IMR-90 (cell line): ENCODE measurements around the gene VAT1. TPM values are rescaled to one million over a fixed set of nuclear protein-coding genes. Genes with fewer than 3 reads are reported as not detected.

Experiments
- ATAC-seq: fragments of 200-7000 bp; cut with Tn5 transposase; 2 replicates; pipeline ENCODE4 v1.9.1; 2020; ENCODE audit warnings: low read depth, mild to moderate bottlenecking, moderate library complexity
- BruUV-seq: library from RNA; stranded (reverse); fragments of 400-500 nt; replicated peaks from 2 replicates; lab custom pipeline; 2021; lab: Mats Ljungman, UMichigan
- CTCF ChIA-PET: fragments of 300-600 bp; formaldehyde crosslinking; extraction: SDS; loops from one replicate; lab custom pipeline; 2021; ENCODE audit warnings: antibody characterized with exemption; lab: Yijun Ruan, JAX
- POLR2A ChIA-PET: fragments of 300-600 bp; sonication (Branson Sonifier 250); formaldehyde crosslinking; loops from one replicate; lab custom pipeline; 2022; ENCODE audit warnings: antibody characterized with exemption; ENCODE audit not compliant: unreplicated experiment; lab: Charles Lee
- DNase-seq: peaks from one replicate; pipeline ENCODE4 v3.0.0; 2013
- H2AFZ ChIP-seq: replicated peaks from 2 replicates; pipeline ENCODE3; 2013; ENCODE audit warnings: low read length, mild to moderate bottlenecking; ENCODE audit not compliant: poor library complexity
- H2AK5ac ChIP-seq: 2 replicates; pipeline ENCODE4 v1.6.1; 2013; ENCODE audit warnings: low read depth, low read length, inconsistent platforms
- H2AK9ac ChIP-seq: replicated peaks from 2 replicates; pipeline ENCODE3; 2013; ENCODE audit warnings: mild to moderate bottlenecking, low read depth, low read length, moderate library complexity; ENCODE audit not compliant: poor library complexity
- H2BK120ac ChIP-seq: 2 replicates; pipeline ENCODE4 v1.6.1; 2013; ENCODE audit warnings: low read depth, low read length, inconsistent platforms
- H2BK15ac ChIP-seq: 3 replicates; pipeline ENCODE4 v1.6.1; 2013; ENCODE audit warnings: low read depth, low read length, inconsistent platforms
- H2BK20ac ChIP-seq: 2 replicates; pipeline ENCODE4 v1.6.1; 2013; ENCODE audit warnings: low read depth, mild to moderate bottlenecking, inconsistent platforms, low read length, moderate library complexity
- H2BK5ac ChIP-seq: 2 replicates; pipeline ENCODE4 v1.6.1; 2013; ENCODE audit warnings: mild to moderate bottlenecking, low read depth, low read length, inconsistent platforms; ENCODE audit not compliant: poor library complexity, severe bottlenecking
- H3K14ac ChIP-seq: replicated peaks from 2 replicates; pipeline ENCODE4 v1.6.1; 2013; ENCODE audit warnings: low read depth, low read length, inconsistent platforms
- H3K18ac ChIP-seq: 2 replicates; pipeline ENCODE4 v1.6.1; 2013; ENCODE audit warnings: low read depth, low read length, control low read depth
- H3K23ac ChIP-seq: 2 replicates; pipeline ENCODE4 v1.6.1; 2013; ENCODE audit warnings: low read depth, low read length, inconsistent platforms
- H3K27ac ChIP-seq: 2 replicates; pipeline ENCODE4 v1.5.1; 2013; ENCODE audit warnings: mild to moderate bottlenecking, control low read depth, low read length; ENCODE audit not compliant: insufficient read depth
- H3K27me3 ChIP-seq: 2 replicates; pipeline ENCODE4 v1.6.1; 2013; ENCODE audit warnings: low read length; ENCODE audit not compliant: control insufficient read depth, insufficient read depth
- H3K36me3 ChIP-seq: 2 replicates; pipeline ENCODE4 v1.6.1; 2013; ENCODE audit warnings: low read length, mixed read lengths; ENCODE audit not compliant: control insufficient read depth, insufficient read depth
- H3K4ac ChIP-seq: 2 replicates; pipeline ENCODE4 v1.6.1; 2013; ENCODE audit warnings: low read depth, low read length, inconsistent platforms
- H3K4me1 ChIP-seq: 2 replicates; pipeline ENCODE4 v1.6.1; 2013; ENCODE audit warnings: low read length, mixed read lengths; ENCODE audit not compliant: control insufficient read depth, insufficient read depth
- H3K4me2 ChIP-seq: 2 replicates; pipeline ENCODE4 v1.6.1; 2013; ENCODE audit warnings: low read depth, mild to moderate bottlenecking, control low read depth, low read length, moderate library complexity
- H3K4me3 ChIP-seq: 2 replicates; pipeline ENCODE4 v1.5.1; 2013; ENCODE audit warnings: low read depth, mild to moderate bottlenecking, control low read depth, low read length, moderate library complexity; ENCODE audit not compliant: insufficient read depth
- H3K56ac ChIP-seq: 2 replicates; pipeline ENCODE4 v1.6.1; 2013; ENCODE audit warnings: low read length, inconsistent platforms; ENCODE audit not compliant: insufficient read depth; ENCODE audit errors: extremely low read depth
- H3K79me1 ChIP-seq, 2 experiments: 2 replicates each; pipeline ENCODE4 v1.6.1; 2013; ENCODE audit warnings: low read length in 2 of 2, inconsistent platforms in 1 of 2, low read depth in 1 of 2
- H3K9ac ChIP-seq: 2 replicates; pipeline ENCODE4 v1.6.1; 2013; ENCODE audit warnings: low read depth, low read length, control low read depth
- H3K9me1 ChIP-seq: 2 replicates; pipeline ENCODE4 v1.6.1; 2013; ENCODE audit warnings: low read length, inconsistent platforms; ENCODE audit not compliant: insufficient read depth
- H3K9me3 ChIP-seq: 2 replicates; pipeline ENCODE4 v1.6.1; 2013; ENCODE audit warnings: low read length; ENCODE audit not compliant: control insufficient read depth, insufficient read depth
- H4K20me1 ChIP-seq: 2 replicates; pipeline ENCODE4 v1.6.1; 2013; ENCODE audit warnings: low read length, inconsistent platforms; ENCODE audit not compliant: insufficient read depth
- H4K5ac ChIP-seq: 2 replicates; pipeline ENCODE4 v1.6.1; 2013; ENCODE audit warnings: mild to moderate bottlenecking, low read depth, low read length, control low read depth
- H4K8ac ChIP-seq, 2 experiments: 2 replicates each; pipeline ENCODE4 v1.6.1; 2013; ENCODE audit warnings: low read depth in 2 of 2, low read length in 2 of 2, control low read depth in 1 of 2, inconsistent platforms in 1 of 2
- H4K91ac ChIP-seq: 2 replicates; pipeline ENCODE4 v1.6.1; 2013; ENCODE audit warnings: low read depth, low read length, inconsistent platforms; ENCODE audit not compliant: insufficient read depth
- BHLHE40 ChIP-seq: fragments of 150-350 bp; IDR thresholded peaks from 2 replicates; pipeline ENCODE4 v1.6.1; 2016; ENCODE audit warnings: mild to moderate bottlenecking, low read depth, low read length
- CEBPB ChIP-seq: IDR thresholded peaks from 2 replicates; pipeline ENCODE4 v1.6.1; 2012; ENCODE audit warnings: low read depth, low read length, improper control_type of control experiment
- CHD1 ChIP-seq: IDR thresholded peaks from 2 replicates; pipeline ENCODE4 v1.6.1; 2012; ENCODE audit warnings: low read depth, low read length, improper control_type of control experiment
- ELK1 ChIP-seq: fragments of 150-350 bp; IDR thresholded peaks from 2 replicates; pipeline ENCODE4 v1.6.1; 2016; ENCODE audit warnings: low read depth, mild to moderate bottlenecking, low read length, moderate library complexity, borderline replicate concordance
- FOS ChIP-seq: fragments of 150-350 bp; IDR thresholded peaks from 2 replicates; pipeline ENCODE4 v1.6.1; 2016; ENCODE audit warnings: low read depth, low read length
- MAFK ChIP-seq: IDR thresholded peaks from 2 replicates; pipeline ENCODE4 v1.6.1; 2012; ENCODE audit warnings: low read depth, low read length, improper control_type of control experiment
- MAZ ChIP-seq: IDR thresholded peaks from 2 replicates; pipeline ENCODE4 v1.6.1; 2012; ENCODE audit warnings: low read depth, mild to moderate bottlenecking, low read length, improper control_type of control experiment, moderate library complexity, borderline replicate concordance
- MXI1 ChIP-seq: IDR thresholded peaks from 2 replicates; pipeline ENCODE4 v1.6.1; 2012; ENCODE audit warnings: low read depth, mild to moderate bottlenecking, low read length, moderate library complexity, borderline replicate concordance
- NFE2L2 ChIP-seq: fragments of 150-350 bp; IDR thresholded peaks from 2 replicates; pipeline ENCODE4 v1.6.1; 2016; ENCODE audit warnings: low read depth, mild to moderate bottlenecking, low read length
- POLR2A ChIP-seq: IDR thresholded peaks from 2 replicates; pipeline ENCODE4 v1.6.1; 2012; ENCODE audit warnings: mild to moderate bottlenecking, low read depth, low read length
- RAD21 ChIP-seq: IDR thresholded peaks from 2 replicates; pipeline ENCODE4 v1.6.1; 2012; ENCODE audit warnings: low read length, improper control_type of control experiment
- RCOR1 ChIP-seq: IDR thresholded peaks from 2 replicates; pipeline ENCODE4 v1.6.1; 2012; ENCODE audit warnings: mild to moderate bottlenecking, low read length, improper control_type of control experiment; ENCODE audit not compliant: insufficient replicate concordance
- RFX5 ChIP-seq: IDR thresholded peaks from 2 replicates; pipeline ENCODE4 v1.8.0; 2012; ENCODE audit warnings: low read depth, mild to moderate bottlenecking, low read length, moderate library complexity
- SMC3 ChIP-seq: fragments of 150-350 bp; IDR thresholded peaks from 2 replicates; pipeline ENCODE4 v1.6.1; 2016; ENCODE audit warnings: low read depth, mild to moderate bottlenecking, antibody characterized with exemption, low read length, moderate library complexity
- WGBS, 2 experiments: methylation state at CpG; one replicate each; pipeline versions ENCODE4 v1.1.5 to v1.1.7; 2013; ENCODE audit warnings: missing lambda C conversion rate in 2 of 2; ENCODE audit not compliant: insufficient read length in 1 of 2; ENCODE audit errors: extremely low coverage in 2 of 2; 5-methylcytosine and 5-hydroxymethylcytosine counted together
- dilution Hi-C: fragments of 300-500 bp; cut with HindIII; formaldehyde crosslinking; loops from one replicate; pipeline ENCODE4 v1.14.3; 2018; ENCODE audit warnings: low sequenced_read_pairs; ENCODE audit not compliant: unreplicated experiment
- in situ Hi-C: fragments of 300-500 bp; cut with MboI; formaldehyde crosslinking; loops from 3 replicates; pipeline ENCODE4 v1.14.3; 2019; ENCODE audit warnings: low sequenced_read_pairs, inconsistent platforms, mixed read lengths
- intact Hi-C: fragments of 100-400 bp; cut with micrococcal nuclease; formaldehyde crosslinking; loops from 2 replicates; pipeline ENCODE4 v1.10.0; 2022
- polyA plus RNA-seq, 3 experiments: library from polyadenylated mRNA; depleted of rRNA; stranded (reverse); fragments of >200 nt; gene quantifications; 2 replicates each; pipeline ENCODE4 v1.2.3, GENCODE V29; 2012; ENCODE audit warnings: low replicate concordance in 1 of 3
- total RNA-seq: library from RNA; depleted of rRNA; stranded (reverse); fragments of >200 nt; gene quantifications from 2 replicates; pipeline ENCODE4 v1.2.3, GENCODE V29; 2012
- TF ChIP-seq, protein P1 (sequence below): fragments of 150-350 bp; IDR thresholded peaks from 2 replicates; pipeline ENCODE4 v1.6.1; 2017; ENCODE audit warnings: mild to moderate bottlenecking, antibody characterized with exemption, low read length, low read depth

Gene VAT1
- total and polyA plus RNA-seq, 2 of the 4 experiments (the other 2 are of a cell fraction), result 97.3 to 101 TPM

DNA sequence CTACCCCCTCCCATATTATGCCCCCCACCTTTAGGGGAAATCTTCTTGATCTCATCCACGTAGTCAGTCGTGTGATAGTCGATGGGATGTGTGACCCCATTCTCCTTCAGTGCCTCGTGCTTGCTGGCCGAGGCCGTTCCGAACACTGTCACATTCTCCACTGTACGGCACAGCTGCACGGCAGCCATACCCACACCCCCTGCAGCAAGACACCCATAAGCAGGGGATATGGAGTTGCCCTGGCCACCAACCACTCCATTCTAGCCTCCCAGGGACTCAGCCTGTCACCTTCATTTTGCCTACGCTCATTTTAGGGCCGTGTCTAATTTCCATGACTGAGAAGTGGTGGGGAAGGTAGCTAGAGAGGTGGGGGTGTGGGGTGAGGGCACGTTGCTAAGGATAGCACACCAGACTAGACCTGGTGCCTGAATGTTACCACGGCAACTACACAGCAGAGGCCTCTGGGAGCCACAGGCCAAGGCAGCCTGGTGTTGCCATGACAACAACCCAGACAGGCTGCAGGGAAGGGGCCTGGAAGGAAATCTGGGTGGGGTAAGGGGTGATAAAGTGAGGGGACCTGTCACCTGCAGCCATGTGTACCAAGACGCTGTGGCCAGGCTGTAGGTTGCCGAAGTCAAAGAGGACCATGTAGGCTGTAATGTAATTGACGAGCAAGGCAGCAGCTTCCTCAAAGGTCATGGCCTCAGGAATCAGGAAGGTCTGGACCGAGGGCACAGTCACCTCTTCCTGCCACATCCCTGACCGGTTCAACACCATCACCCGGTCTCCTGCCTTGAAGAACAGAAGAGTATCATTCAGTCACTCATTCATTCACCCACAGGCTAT is 4.0 kb downstream of the VAT1 start:
- BruUV-seq, result no TSS peak
- no peaks in the 10 kb centered on the region for H3K27me3 ChIP-seq
- H4K91ac ChIP-seq, result no peak overlapping the region
- H4K20me1 ChIP-seq, result peaks cover 32% of the 10 kb centered on the region; the same call in 1 of the 2 replicates
- no peak overlapping the region for H2BK15ac ChIP-seq
- no peak overlapping the region for H3K4ac ChIP-seq
- no peak overlapping the region for H3K14ac ChIP-seq
- WGBS, 2 experiments, result 74% methylated on average over 4 of the region's 19 CpGs; no CpG with 5 or more reads in 1 of the 2 experiments
- peaks cover 15 to 66% of the 10 kb centered on the region in 2 experiments; a peak in 3 of 4 replicates for H3K79me1 ChIP-seq
- H3K4me3 ChIP-seq, result no peak overlapping the region
- peaks cover 52% of the 10 kb centered on the region for H3K36me3 ChIP-seq
- H2AK9ac ChIP-seq, result peak overlapping the region; percentile 50
- no peak overlapping the region for H2AK5ac ChIP-seq
- POLR2A ChIA-PET, result no interaction called here
- H3K27ac ChIP-seq, result no peak overlapping the region
- peaks cover 27% of the 10 kb centered on the region for H3K9me1 ChIP-seq
- peak overlapping the region; percentile 45 for H3K23ac ChIP-seq
- H2AFZ ChIP-seq, result no peak overlapping the region
- H3K4me2 ChIP-seq, result no peak overlapping the region
- no peak overlapping the region for H2BK20ac ChIP-seq
- H3K18ac ChIP-seq, result no peak overlapping the region
- in situ Hi-C loops, result no loop called here
- intact Hi-C loops, result no loop called here
- no peak overlapping the region for H4K5ac ChIP-seq
- H3K56ac ChIP-seq, result no peak overlapping the region
- no peak for ATAC-seq
- H2BK120ac ChIP-seq, result no peak overlapping the region
- H3K9ac ChIP-seq, result no peak overlapping the region
- peaks cover 12% of the 10 kb centered on the region for H3K4me1 ChIP-seq
- H3K9me3 ChIP-seq, result no peaks in the 10 kb centered on the region
- dilution Hi-C loops, result no loop called here
- no peak overlapping the region for H4K8ac ChIP-seq
- DNase-seq, result no peak
- no peak overlapping the region for H2BK5ac ChIP-seq
- CTCF ChIA-PET, result no interaction called here
- TF ChIP-seq BHLHE40 (no peak), FOS (no peak), RCOR1 (no peak), RAD21 (no peak), MAZ (no peak), SMC3 (no peak), ELK1 (no peak), MXI1 (no peak), RFX5 (no peak), CEBPB (no peak), CHD1 (no peak), POLR2A (no peak), MAFK (no peak), NFE2L2 (no peak)
- TF ChIP-seq, protein P1, sequence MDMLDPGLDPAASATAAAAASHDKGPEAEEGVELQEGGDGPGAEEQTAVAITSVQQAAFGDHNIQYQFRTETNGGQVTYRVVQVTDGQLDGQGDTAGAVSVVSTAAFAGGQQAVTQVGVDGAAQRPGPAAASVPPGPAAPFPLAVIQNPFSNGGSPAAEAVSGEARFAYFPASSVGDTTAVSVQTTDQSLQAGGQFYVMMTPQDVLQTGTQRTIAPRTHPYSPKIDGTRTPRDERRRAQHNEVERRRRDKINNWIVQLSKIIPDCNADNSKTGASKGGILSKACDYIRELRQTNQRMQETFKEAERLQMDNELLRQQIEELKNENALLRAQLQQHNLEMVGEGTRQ, result no peak
